ENCODE data around the gene SMIM44. TPM values are rescaled to one million over a fixed set of nuclear protein-coding genes. Genes with fewer than 3 reads are reported as not detected.
A peak's percentile ranks its signal among the peaks of the same experiment; 100 is the strongest.

SMIM44 gene
- total RNA-seq, 6 experiments from 2014 or later, result not detected

DNA sequence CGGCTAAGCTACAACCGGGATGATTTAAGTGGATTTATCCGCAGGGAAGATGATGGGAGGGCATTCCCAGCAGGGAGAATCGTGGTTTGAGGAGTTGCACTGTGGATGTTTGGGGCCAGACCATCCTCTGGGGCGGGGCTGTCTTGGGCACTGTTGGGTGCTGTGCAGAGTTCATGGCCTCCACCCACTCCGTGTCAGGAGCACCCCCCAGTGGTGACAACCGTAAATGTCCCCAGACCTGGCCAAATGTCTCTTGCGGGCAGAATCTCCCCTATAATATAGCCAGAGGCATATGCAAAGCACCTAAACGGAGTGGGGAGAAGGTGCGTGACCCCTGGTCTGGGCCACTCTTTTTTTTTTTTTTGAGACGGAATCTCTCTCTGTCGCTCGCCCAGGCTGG lies 43.2 kb downstream of the SMIM44 start:
- H3K36me3 Mint-ChIP-seq (ENCODE audit: low read depth), result peaks cover 20% of the 10 kb centered on the region
- H3K27me3 Mint-ChIP-seq (ENCODE audit: insufficient read depth), result peaks cover 7% of the 10 kb centered on the region
- TF ChIP-seq, protein P1, sequence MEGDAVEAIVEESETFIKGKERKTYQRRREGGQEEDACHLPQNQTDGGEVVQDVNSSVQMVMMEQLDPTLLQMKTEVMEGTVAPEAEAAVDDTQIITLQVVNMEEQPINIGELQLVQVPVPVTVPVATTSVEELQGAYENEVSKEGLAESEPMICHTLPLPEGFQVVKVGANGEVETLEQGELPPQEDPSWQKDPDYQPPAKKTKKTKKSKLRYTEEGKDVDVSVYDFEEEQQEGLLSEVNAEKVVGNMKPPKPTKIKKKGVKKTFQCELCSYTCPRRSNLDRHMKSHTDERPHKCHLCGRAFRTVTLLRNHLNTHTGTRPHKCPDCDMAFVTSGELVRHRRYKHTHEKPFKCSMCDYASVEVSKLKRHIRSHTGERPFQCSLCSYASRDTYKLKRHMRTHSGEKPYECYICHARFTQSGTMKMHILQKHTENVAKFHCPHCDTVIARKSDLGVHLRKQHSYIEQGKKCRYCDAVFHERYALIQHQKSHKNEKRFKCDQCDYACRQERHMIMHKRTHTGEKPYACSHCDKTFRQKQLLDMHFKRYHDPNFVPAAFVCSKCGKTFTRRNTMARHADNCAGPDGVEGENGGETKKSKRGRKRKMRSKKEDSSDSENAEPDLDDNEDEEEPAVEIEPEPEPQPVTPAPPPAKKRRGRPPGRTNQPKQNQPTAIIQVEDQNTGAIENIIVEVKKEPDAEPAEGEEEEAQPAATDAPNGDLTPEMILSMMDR (IDR thresholded peaks at IDR 0.05), result peak; percentile 68
- no peaks in the 10 kb centered on the region for H3K9me3 Mint-ChIP-seq
- peaks cover 23% of the 10 kb centered on the region for H3K4me1 Mint-ChIP-seq (ENCODE audit: low read depth)
- no peak overlapping the region for H3K4me3 Mint-ChIP-seq
- H3K27ac Mint-ChIP-seq, result no peak overlapping the region
- no peak for DNase-seq

GRCh38 chr19:3434630-3435553 lies 48.3 kb downstream of the SMIM44 start:
- H3K4me1 Mint-ChIP-seq (ENCODE audit: low read depth), result peaks cover 22% of the 10 kb centered on the region
- peak overlapping the region; percentile 93 for H3K27ac Mint-ChIP-seq
- peak; percentile 93 for DNase-seq
- H3K4me3 Mint-ChIP-seq, result peak overlapping the region; percentile 82
- TF ChIP-seq, protein P1 (IDR thresholded peaks at IDR 0.05), result no peak; the same call in 1 of the 2 replicates
- peaks cover 9% of the 10 kb centered on the region for H3K27me3 Mint-ChIP-seq (ENCODE audit: insufficient read depth)
- H3K9me3 Mint-ChIP-seq, result peaks cover 8% of the 10 kb centered on the region
- H3K36me3 Mint-ChIP-seq (ENCODE audit: low read depth), result peaks cover 29% of the 10 kb centered on the region

- Mint-ChIP-seq H3K36me3 (ENCODE audit: low read depth) (peaks cover 29% of the 10 kb centered on the region), H3K27ac (peak overlapping the region; percentile 93), H3K4me3 (peak overlapping the region; percentile 82)
Measured at GRCh38 chr19:3433805-3434540, 49.3 kb downstream of the SMIM44 start.

GRCh38 chr19:3433313-3433712 lies 49.9 kb downstream of the SMIM44 start:
- Mint-ChIP-seq H3K27ac (no peak overlapping the region), H3K4me3 (no peak overlapping the region), H3K27me3 (ENCODE audit: insufficient read depth) (peaks cover 10% of the 10 kb centered on the region), H3K36me3 (ENCODE audit: low read depth) (peaks cover 29% of the 10 kb centered on the region), H3K4me1 (ENCODE audit: low read depth) (peaks cover 29% of the 10 kb centered on the region), H3K9me3 (peaks cover 8% of the 10 kb centered on the region)
- TF ChIP-seq, protein P1 (IDR thresholded peaks at IDR 0.05), result no peak
- DNase-seq, result no peak

More at GRCh38 chr19:3433805-3434540, 49.3 kb downstream of the SMIM44 start:
- H3K4me1 Mint-ChIP-seq (ENCODE audit: low read depth), result peaks cover 23% of the 10 kb centered on the region
- TF ChIP-seq, protein P1 (IDR thresholded peaks at IDR 0.05), result no peak
- peaks cover 8% of the 10 kb centered on the region for H3K9me3 Mint-ChIP-seq
- no peak for DNase-seq
- H3K27me3 Mint-ChIP-seq (ENCODE audit: insufficient read depth), result peaks cover 9% of the 10 kb centered on the region

Other genes starting within 250 kb of the SMIM44 start
- gene NFIC, start 116.9 kb downstream of the SMIM44 start, total RNA-seq (2021; fragmentation: NEBNext Ultra II Directional; extraction: Animal tissue kit (Norgen Biotek cat#: 25700)), result 100 to 1,000 TPM; 186 to 219 (median 211) TPM
- not detected for gene SMIM24, start 2.9 kb downstream of the SMIM44 start, total RNA-seq (2021; fragmentation: NEBNext Ultra II Directional; extraction: Animal tissue kit (Norgen Biotek cat#: 25700))
- 10 to 100 TPM; 14.3 to 20.4 (median 17.0) TPM for gene DOHH, start 17.2 kb upstream of the SMIM44 start, total RNA-seq (2021; fragmentation: NEBNext Ultra II Directional; extraction: Animal tissue kit (Norgen Biotek cat#: 25700))
- gene FZR1, start 22.9 kb upstream of the SMIM44 start, total RNA-seq (2021; fragmentation: NEBNext Ultra II Directional; extraction: Animal tissue kit (Norgen Biotek cat#: 25700)), result 10 to 100 TPM; 43.9 to 56.8 (median 46.0) TPM
- gene TEKTIP1, start 55.7 kb upstream of the SMIM44 start, total RNA-seq (2021; fragmentation: NEBNext Ultra II Directional; extraction: Animal tissue kit (Norgen Biotek cat#: 25700)), result under 1 TPM in 5 of 6 experiments, not detected in 1; 0.25 to 0.51 (median 0.46) TPM
- 100 to 1,000 TPM in 2 of 6 experiments, 10 to 100 TPM in 4; 75.1 to 101 (median 79.6) TPM for gene MFSD12, start 74.1 kb upstream of the SMIM44 start, total RNA-seq (2021; fragmentation: NEBNext Ultra II Directional; extraction: Animal tissue kit (Norgen Biotek cat#: 25700))
- gene HMG20B, start 89.5 kb upstream of the SMIM44 start, total RNA-seq (2021; fragmentation: NEBNext Ultra II Directional; extraction: Animal tissue kit (Norgen Biotek cat#: 25700)), result 10 to 100 TPM; 73.5 to 90.1 (median 78.3) TPM
- under 1 TPM in 4 of 6 experiments, not detected in 2; 0.10 to 0.17 (median 0.11) TPM for gene GIPC3, start 102.0 kb upstream of the SMIM44 start, total RNA-seq (2021; fragmentation: NEBNext Ultra II Directional; extraction: Animal tissue kit (Norgen Biotek cat#: 25700))
- gene TBXA2R, start 123.4 kb upstream of the SMIM44 start, total RNA-seq (2021; fragmentation: NEBNext Ultra II Directional; extraction: Animal tissue kit (Norgen Biotek cat#: 25700)), result 1 to 10 TPM; 7.1 to 8.8 (median 7.4) TPM
- 10 to 100 TPM; 22.7 to 25.3 (median 24.9) TPM for gene CACTIN, start 143.3 kb upstream of the SMIM44 start, total RNA-seq (2021; fragmentation: NEBNext Ultra II Directional; extraction: Animal tissue kit (Norgen Biotek cat#: 25700))
- 10 to 100 TPM; 73.8 to 95.6 (median 78.7) TPM for gene PIP5K1C, start 217.0 kb upstream of the SMIM44 start, total RNA-seq (2021; fragmentation: NEBNext Ultra II Directional; extraction: Animal tissue kit (Norgen Biotek cat#: 25700))
- gene TJP3, start 224.9 kb upstream of the SMIM44 start, total RNA-seq (2021; fragmentation: NEBNext Ultra II Directional; extraction: Animal tissue kit (Norgen Biotek cat#: 25700)), result not detected

All from HFFc6 (cell line).